Left kidney (tissue), 2 donors: ENCODE results near the gene CBX7. TPM values are rescaled to one million over a fixed set of nuclear protein-coding genes. Genes with fewer than 3 reads are reported as not detected.
"Not testable (repeated sequence)": the region's sequence is repeated elsewhere in the genome, so short reads cannot be mapped to it uniquely, and the experiment has no call there.

ENCODE experiments used
- DNase-seq: peaks from one replicate; pipeline ENCODE4 v3.0.0-alpha.2; 2013
- polyA plus RNA-seq: library from polyadenylated mRNA; unstranded; fragments of 120-200 nt; gene quantifications from one replicate; pipeline ENCODE4 v1.2.1, GENCODE V29; 2013; ENCODE audit not compliant: insufficient read length

Gene CBX7
- polyA plus RNA-seq, 1 donor = 9.1 TPM

DNA sequence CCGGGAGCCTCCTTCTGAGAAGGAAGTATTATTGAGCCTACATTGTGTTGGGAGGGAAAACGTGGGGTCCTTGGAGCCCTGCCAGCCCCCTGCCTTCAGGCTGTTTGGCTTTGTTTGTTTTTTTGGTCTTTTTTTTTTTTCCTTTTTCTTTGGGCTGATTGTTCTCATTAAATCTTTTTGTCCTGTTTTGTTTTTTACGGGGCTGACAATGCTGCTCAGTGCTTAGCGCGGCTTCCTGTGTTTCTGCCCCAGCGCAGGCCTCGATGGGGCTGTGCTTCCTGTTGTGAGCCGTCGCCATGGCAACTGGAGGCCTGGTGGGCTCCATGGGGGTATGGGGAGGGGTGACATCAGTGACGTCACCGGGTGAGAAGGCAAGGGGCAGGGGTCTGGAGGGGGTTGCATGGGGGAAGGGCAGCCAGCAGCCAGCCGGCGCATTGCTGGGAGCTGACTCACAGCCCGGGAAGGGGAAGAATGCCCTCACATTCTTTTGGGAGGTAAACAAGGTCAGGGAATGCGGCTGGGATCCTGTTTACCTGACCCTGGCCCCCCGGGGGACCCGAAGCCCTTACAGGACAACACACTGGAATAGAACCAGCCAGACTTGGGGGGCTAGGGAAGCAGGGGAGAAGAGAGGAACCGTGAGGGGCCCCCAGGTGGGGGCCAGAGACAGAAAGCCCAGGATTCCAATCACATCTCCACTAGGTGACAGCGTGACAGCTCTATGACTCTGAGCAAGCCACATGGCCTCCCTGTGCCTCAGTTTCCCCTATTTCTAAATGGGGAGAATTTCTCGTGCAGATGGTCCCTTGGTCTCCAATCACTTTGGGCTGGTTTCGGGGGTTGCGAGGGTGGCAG, 22.2 kb upstream of the CBX7 start:
- DNase-seq = peak; percentile 90

DNA sequence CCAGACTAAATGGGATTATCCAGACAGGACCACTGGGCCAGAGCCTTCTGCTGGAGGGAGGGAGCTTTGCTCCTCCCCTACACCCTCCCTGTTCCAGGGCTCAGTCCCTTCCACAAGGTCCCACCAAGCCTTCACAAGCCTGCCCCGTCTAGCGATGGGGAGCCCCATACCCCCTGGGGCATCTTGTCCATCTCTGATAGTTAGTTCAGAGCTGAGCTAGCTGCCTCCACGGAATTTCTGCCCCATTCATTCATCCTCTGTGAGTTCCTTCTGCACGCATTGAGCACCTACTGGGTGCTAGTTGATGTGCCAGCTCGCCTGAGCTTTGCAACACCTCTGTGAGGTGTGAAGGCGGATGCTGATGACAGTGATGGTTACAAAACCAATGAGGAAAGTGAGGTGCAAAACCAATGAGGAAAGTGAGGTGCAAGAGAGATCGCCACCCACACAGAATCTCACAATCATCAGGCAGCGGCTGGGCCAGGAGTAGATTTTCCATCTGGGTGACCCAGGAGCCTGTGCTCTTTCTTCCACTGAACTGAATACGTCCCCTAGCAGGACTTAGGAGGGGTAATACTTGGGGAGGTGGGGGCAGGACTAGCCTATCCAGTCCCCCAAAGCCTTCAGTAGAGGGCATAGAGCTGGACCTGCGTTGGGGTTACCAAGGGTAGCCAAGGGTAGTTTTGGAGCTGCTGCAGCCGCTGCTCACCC, 21.5 kb upstream of the CBX7 start:
- no peak for DNase-seq

DNA sequence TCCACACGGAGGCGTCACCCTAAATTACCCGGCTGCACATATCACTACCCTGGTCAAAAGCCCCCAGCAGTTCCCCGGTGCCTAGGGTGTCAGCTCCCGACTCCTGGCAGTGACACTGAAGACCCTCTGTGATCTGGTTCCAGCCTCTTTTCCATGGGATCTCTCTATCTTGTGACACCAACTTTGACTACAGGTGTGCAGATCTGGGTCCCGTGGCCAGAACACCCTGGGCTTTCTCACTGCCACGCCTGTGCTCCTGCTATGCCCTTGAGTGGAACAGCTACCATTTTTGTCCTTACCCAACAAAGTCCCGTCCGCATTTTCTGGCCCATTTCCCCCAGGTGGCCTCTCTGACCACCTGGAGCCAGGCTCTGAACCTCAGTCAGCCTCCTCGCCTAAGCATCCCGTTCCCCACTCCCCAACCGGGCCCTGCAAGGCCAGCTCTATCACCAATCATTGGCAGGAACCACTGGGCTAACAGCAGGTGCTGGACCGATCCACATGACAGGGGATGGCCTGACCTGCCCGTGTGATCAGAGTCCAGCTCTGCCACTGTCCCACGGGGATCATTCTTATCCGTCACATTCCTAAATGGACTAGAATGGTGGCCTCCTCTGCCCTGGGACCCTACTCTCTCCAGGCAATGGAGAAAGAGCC, 20.7 kb upstream of the CBX7 start:
- no peak for DNase-seq

DNA sequence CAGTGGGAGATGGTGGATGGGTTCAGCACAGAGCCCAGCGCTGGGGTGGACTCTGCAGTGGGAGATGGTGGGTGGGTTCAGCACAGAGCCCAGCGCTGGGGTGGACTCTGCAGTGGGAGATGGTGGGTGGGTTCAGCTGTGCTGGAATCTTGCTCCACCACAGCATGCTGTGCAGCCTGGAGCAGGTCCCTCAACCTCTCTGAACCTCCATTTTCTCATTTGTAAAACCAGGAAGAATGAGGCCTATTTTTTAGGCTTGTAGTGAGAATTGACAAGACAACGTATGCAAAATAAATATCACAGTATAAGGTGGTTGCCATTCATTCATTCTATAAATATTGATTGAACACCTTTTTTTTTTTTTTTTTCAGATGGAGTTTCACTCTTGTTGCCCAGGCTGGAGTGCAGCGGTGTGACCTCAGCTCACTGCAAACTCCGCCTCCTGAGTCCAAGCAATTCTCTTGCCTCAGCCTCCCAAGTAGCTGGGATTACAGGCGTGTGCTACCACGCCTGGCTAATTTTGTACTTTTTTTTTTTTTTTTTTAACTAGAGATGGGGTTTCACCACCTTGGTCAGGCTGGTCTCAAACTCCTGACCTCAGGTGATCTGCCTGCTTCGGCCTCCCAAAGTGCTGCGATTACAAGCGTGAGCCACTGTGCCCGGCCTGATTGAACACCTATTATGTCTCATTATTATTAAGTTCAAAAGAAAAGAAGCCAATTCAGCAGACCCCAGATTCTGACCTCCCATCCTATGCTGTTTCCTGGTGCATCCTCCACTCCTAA, 20.0 kb upstream of the CBX7 start:
- not testable (repeated sequence) for DNase-seq

DNA sequence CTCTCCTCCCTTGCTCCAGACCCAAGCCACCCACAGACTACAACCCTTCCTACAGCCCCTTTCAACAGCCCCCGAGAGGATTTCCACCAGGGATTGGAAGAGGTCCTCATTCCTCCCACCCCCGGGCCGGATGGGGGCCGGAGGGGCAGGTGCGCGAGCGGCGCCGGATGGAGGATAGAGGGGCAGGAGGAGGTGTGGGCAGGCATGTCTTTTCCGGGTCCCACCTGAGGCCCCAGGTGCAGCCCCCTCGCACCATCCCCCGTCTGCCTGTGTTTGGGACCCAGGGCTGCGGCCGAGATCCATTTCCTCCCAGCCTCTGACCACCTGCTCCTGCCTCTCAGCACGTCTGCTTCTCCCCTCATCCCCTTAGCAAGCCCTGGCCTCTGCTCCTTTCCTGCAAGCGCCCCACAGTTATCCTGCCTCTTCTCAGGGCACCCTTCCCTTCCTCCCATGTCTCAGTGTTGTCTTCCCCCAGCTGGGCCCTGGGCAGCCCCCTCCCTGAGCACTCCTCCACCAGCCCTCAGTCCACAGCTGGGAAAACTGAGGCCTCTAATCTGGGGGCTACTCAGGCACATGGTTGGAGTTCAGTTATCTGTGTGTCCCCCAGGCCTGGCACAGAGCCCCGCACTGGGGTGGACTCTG, 19.3 kb upstream of the CBX7 start:
- no peak for DNase-seq

DNA sequence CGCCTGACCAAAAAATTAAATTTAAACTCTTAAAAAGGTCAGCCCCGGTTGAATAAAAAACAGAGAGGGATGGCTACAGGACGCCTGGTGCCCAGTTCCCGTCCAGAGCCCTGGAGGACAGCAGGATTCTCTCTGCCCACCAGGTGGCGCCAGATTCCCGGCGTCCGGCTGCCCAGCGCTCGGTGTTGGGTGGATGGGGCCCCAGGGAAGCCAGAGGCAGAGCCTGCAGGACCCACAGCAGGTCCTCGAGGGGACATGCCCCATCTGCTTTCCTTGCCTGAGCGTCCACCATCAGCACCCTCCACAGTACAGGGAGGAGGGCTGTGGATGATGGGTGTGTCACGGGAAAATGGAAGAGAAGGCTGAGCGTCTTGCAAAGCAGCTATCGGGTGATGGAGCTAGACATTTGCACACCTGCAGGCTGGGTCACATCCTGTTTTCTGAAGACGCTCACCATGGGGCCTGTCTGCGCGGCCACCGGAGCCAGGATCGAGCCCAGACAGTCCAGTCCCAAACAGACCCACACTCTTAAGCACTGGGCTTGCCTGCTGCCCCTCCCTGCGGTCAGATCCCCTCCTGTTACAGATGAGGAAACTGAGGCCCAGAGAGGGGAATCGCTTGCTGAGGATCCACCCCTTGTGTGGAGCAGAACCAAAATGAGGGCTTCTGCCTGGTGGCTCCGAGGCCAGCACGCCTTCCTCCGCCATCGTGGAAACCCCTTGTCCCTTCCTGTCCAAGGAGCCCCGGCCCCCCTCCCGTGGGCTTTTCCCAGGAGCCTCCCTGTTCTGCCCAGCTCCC, 18.5 kb upstream of the CBX7 start:
- peak; percentile 73 for DNase-seq

DNA sequence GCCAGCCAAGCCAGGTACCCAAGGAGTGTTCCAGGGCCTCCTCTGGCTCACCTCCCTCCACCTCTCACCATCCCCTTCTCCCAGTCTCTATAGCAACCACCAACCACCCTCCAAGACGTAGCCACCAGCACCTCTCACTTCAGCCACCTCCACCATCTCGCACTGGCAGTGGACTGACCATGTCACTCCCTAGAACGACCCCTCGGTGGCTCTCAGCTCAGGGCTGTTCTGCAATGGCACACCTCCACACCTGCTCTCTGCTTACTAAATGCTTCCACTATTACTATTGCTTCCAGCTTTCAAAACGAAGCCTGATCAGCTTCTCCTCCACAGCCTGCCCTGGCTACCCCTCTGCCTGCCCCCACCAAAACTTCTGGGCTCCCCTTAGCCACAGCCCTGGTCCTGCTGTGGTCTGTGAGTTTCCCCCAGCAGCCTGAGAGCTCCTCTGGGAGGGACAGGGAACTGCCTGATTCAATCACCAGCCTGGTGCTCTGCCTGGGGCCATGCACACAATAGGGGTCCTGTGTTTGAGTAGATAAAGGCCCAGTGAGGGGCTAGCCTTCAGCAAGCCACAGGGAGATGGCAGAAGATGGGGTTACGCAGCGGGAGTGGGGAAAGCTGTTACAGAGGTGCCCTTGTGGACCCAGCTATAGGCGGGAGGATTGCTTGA, 17.5 kb upstream of the CBX7 start:
- no peak for DNase-seq

DNA sequence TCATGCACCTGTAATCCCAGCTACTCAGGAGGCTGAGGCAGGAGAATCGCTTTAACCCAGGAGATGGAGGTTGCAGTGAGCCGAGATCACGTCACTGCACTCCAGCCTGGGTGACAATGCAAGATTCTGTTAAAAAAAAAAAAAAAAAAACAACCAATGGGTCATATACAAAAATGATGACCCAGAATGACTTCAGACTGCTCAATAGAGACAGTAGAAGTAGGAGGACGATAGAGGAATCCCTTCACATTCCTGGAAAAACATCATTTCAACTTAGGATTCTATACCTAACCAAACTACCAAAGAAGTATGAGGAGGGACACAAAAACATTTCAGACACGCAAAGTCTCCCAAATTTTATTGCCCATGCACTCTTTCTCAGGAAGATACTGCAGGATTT, 14.1 kb upstream of the CBX7 start:
- no peak for DNase-seq

DNA sequence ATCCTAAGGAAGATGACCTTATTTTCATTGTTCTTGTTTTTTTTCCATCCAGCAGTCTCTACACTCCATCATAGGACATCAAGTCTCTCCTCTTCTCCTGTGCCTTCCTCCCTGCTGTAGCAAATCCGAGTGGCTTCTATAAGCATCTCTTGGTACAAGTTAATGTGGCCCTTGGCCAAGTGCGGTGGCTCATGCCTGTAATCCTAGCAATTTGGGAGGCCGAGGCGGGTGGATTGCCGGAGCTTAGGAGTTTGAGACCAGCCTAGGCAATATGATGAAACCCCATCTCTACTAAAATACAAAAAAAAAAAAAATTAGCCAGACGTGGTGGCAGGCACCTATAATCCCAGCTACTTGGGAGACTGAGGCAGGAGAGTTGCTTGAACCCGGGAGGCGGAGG, 3.6 kb upstream of the CBX7 start:
- not testable (repeated sequence) for DNase-seq

DNA sequence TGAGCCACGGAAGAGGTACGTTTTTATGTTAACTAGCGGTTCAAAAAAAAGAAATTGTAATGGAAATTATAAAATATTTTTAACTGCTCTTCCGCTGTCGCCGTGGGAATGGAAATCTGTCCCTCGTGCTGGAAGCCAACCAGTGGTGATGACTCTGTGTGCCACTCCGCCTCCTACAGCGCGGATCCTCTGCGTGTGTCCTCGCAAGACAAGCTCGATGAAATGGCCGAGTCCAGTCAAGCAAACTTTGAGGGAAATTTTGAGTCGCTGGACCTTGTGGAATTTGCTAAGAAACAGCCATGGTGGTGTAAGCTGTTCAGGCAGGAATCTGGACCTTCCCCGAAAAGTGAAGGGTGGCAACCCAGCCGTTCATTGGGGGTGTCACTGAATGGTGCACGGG, 2.9 kb upstream of the CBX7 start:
- DNase-seq = no peak

DNA sequence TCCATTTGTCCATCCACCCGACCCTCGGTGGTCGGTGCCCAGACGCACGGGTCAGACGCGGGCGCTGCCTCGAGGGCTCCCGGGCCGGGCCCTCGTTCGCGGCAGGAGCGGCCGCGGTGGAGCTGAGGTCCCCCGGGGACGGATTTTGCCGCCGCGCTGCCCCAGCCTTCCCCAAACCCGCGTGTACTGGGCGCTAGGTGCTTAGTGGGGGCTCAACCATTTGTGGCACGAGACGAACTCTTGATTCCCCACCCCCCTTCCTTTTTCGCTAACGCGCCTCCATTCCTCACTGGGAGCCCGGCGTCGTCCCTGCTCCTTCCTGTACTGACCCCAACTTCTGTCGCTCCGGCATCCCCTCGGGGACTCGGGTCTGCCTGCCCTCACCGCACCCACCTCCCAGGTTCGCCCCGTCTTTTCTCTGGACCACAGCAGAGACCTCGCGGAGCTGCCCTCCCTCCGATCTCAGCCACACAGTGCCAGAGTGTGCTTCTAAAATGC, 789 bp upstream of the CBX7 start:
- no peak for DNase-seq

DNA sequence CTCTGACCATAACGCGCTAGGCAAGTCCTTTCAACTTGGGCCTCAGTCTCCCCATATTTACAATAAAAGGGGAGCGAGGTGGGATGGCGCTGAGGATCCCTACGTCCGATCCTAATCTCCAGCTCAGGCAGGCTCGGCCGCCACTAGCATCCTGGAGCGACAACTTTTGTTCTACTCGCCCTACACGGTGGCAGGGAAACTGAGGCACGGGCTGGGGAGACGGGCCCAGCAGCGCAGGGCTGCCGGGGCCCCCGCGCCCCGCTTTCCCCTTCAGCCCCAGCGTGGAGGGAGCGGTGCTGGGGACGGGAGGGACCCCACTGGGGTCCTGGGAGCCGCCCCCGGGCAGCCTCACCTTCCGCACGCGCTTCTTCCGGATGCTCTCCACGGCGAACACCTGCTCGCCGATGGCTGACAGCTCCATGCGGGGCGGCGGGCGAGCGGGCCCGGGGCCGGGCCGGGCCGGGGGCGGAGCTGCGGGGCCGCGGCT, 413 bp downstream of the CBX7 start:
- no peak for DNase-seq

DNA sequence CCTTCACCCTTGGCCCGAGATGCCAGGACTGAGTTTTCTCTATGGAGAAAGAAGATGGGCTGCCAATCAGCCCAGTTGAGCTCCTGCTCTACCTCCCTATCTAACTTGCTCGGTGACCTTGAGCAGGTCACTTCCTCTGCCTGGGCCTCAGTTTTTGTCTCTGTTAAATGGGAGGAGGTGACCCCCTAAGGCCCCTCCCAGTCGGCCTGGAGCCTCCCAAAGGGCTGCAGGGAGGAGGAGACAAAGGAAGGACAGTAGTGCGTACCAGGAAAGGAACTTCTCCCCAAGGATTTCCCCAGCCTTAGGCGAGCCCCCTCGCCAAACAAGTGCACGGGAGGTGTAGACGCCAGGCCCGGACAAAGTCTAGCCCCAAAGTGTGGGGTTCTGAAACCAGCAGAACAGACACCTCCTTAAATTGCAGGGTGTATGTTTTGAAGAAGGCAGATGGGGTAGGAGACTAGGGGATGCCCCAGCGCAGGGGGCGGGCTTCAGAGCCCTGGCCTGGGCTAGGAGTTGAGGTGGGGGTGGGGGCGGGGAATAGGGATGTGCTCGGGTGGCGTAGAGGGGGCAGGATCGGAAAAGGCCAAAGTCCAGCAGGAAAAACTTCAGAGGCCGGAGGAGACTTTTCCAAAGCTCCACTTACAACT, 1.0 kb downstream of the CBX7 start:
- no peak for DNase-seq

DNA sequence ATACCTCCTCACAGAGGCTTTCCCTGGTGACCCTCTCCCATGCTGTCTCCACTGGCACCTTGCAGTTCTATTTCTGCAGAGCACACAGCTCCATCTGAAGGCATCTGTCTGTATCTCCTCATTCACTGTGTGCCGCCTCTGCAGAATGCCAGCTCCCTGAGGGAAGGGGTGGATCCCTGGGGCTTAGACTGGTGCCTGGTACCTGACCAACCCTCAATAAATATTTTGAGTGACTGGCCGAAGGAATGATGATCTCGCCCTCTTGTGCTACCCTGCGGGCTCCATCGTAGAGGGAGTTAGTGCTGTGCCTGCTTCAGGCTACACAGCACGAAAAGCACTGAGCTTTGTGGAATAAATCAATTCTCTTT, 1.6 kb downstream of the CBX7 start:
- no peak for DNase-seq

DNA sequence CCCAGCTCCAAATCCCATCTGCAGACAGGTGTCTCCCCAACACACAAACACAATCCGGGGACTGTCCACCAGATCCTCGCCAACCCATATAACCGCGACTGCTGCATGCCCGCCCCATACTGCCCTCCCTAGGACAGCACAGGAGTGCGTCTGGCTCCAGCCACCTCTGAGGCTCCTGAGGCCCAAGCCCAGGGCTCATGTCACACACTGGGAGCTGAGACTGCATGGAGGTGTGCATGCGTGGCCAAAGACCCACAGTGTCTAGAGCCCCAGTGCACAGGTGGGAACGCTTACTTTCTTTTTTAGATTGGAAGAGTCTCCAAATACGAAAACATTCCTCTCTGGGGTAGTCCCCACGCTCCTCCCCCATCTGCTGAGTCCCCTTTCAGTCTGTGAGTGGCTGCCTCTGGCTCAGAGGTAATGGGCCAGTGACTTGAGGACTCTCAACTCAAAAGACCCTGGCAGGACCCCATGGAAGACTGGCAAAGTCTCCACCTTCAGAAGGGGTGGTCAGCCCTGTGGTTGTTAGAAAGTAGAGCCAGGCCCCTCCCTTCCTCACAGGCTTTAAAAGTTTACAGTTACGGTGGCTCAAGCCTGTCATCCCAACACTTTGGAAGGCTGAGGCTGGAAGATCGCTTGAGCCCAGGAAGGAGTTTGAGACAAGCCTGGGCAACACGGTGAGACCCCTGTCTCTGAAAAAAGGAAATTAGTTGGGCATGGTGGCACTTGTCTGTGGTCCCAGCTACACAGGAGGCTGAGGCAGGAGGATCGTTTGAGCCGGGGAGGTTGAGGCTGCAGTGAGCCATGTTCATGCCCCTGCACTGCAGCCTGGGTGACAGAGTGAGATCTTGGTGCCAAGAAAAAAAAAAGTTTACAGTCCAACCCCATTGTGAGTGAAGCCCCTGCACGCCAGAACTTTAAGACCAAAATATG, 2.3 kb downstream of the CBX7 start:
- DNase-seq = no peak

DNA sequence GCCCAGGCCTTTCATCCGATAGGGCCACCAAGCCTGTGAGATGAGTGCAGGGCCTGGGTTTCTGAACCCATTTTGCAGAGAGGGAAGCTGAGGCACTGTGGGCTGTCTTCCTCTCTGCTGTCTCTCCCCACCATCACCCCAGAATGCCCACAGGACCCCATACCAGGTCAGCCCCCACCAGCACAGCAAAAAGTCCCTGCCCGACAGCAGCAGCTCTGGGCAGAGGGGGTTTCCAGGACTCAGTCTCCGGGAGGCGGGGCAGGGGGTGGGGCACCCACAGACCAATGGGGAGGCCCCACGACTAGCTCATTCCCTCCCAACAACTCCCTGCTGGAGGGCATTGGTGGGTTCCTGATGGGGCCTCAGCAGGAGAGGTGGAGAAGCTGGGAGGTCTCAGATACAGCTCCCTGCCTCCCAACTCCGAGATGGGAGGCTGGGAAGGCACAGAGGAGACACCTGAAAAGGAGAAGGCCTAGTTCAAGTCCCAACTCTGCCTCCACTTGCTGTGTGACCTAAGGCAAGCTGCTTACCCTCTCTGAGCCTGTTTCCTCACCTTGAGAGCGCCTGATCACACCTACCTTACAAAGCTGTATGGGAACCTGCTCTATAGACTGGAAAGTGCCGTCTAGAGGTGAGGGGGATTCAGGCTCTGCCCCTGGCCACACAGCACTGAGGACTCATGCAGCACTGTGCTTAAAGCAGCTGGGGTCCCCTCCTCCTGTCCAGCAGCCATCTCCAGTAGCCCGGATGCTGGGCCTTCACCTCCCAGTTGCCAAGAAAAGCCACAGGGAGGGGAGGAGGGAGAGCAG, 3.5 kb downstream of the CBX7 start:
- DNase-seq = no peak

DNA sequence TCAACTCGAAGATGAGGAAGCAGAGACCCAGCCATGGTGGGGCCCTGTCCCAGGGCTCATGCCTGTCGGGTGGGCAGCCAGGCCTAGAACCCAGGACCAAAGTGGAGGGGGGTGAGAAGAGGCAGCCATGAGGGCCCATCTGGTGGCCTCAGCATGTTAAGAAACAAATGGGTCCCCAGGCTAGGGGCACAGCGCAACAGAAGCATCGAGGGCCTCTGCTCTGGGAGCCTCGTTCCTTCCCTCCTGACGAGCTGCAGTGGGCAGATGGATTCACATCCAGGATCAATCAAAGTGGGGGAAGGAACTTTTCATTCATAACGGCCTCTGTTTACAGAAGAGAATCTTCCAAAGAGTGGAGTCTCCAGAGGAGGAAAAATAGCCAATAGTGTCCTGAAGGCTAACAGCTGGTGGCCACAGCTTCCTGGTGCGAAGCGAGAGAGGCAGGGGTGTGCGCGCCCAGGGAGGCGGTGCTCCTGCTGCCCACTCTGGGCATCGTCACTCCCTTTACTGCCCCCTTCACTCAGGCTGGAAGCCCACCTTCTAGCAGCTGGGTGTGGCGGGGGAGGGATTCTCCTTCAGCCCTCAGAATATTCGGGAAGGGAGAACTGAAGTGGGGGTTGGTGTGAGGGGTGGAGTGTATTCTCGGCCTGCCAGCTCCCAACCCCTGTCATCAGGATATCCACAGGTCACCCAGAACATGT, 4.3 kb downstream of the CBX7 start:
- no peak for DNase-seq
